T-helper 2 cell treated with Interferon-gamma antibody and Interleukin-4, amounts not matched to agents 5 μg/mL and 100 μg/mL, for 36 hours (primary cell): ENCODE results near the gene ASIC2.
A peak's percentile ranks its signal among the peaks of the same experiment; 100 is the strongest.

ENCODE experiments used
- DNase-seq: peaks from one replicate; pipeline ENCODE4 v3.0.0; 2021; ENCODE audit warnings: low spot score
- H3K27ac Mint-ChIP-seq: one replicate; pipeline ENCODE4 v1.8.0; 2021; ENCODE audit warnings: mild to moderate bottlenecking, mixed read lengths
- H3K27me3 Mint-ChIP-seq: one replicate; pipeline ENCODE4 v1.8.0; 2021; ENCODE audit warnings: low read depth, mixed read lengths
- H3K36me3 Mint-ChIP-seq: one replicate; pipeline ENCODE4 v1.8.0; 2021; ENCODE audit warnings: low read depth, mixed read lengths
- H3K4me1 Mint-ChIP-seq: one replicate; pipeline ENCODE4 v1.8.0; 2021; ENCODE audit warnings: low read depth, mixed read lengths
- H3K4me3 Mint-ChIP-seq: one replicate; pipeline ENCODE4 v1.8.0; 2022; ENCODE audit warnings: mild to moderate bottlenecking, moderate library complexity, mixed read lengths
- H3K9me3 Mint-ChIP-seq: one replicate; pipeline ENCODE4 v1.8.0; 2021; ENCODE audit warnings: mixed read lengths

ASIC2 gene

DNA sequence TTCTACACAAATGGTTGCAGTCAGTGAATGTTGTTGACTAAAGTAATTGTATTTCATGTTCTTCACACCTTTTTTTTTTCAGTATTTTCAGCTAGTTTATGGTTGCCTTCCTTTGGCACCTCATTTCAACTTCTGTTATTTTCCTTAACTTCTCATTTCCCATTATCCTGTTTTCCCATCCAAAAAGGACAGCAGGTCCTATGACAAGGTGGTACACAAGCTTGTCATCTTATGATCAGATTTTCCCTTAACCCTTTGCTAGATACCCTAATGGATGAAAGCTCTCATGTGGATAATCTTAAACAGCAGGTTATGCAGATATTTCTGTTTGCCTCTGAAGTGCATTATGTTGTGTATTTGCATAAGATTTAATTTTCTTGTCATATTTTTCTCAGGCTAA, 7.1 kb upstream of the ASIC2 start:
- Mint-ChIP-seq H3K4me3 (no peak overlapping the region), H3K36me3 (no peaks in the 10 kb centered on the region), H3K27me3 (peaks cover 16% of the 10 kb centered on the region), H3K27ac (no peak overlapping the region), H3K4me1 (peaks cover 12% of the 10 kb centered on the region), H3K9me3 (no peaks in the 10 kb centered on the region)
- no peak for DNase-seq

DNA sequence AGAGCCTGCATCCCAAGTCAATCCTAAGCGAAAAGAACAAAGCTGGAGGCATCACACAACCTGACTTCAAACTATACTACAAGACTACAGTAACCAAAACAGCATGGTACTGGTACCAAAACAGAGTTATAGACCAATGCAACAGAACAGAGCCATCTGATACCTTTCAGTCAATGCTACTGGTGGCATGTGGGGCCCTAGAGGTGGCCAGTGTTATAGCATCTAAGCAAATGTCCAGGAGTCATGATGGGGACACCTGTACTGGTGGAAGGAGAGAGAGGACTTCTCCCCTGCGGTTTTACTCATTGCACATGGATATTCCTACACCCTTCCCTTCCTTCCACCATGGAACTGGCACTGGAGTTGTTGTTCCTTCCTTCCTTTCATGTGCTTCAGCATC, 6.0 kb upstream of the ASIC2 start:
- H3K9me3 Mint-ChIP-seq, result no peaks in the 10 kb centered on the region
- H3K27ac Mint-ChIP-seq, result no peak overlapping the region
- no peaks in the 10 kb centered on the region for H3K36me3 Mint-ChIP-seq
- DNase-seq, result no peak
- H3K27me3 Mint-ChIP-seq, result peaks cover 22% of the 10 kb centered on the region
- peaks cover 12% of the 10 kb centered on the region for H3K4me1 Mint-ChIP-seq
- H3K4me3 Mint-ChIP-seq, result no peak overlapping the region

DNA sequence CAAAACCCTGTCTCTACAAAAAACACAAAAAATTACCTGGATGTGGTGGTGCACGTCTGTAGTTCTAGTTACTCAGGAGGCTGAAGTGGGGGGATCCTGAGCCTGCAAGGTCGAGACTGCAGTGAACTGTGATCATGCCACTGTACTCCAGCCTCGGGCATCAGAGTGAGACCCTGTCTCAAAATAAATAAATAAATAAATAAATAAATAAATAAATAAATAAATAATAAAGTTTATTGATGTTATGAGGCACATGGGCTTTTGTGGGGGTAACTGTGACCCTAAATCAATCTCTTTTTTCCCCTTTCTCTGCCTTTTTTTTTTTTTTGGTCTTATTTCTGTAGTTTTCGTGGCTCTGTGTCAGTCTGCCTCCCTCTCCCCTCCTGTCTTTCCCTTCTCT, 4.5 kb upstream of the ASIC2 start:
- peaks cover 27% of the 10 kb centered on the region for H3K27me3 Mint-ChIP-seq
- H3K36me3 Mint-ChIP-seq, result no peaks in the 10 kb centered on the region
- peaks cover 6% of the 10 kb centered on the region for H3K4me1 Mint-ChIP-seq
- H3K27ac Mint-ChIP-seq, result no peak overlapping the region
- no peak for DNase-seq
- H3K4me3 Mint-ChIP-seq, result no peak overlapping the region
- H3K9me3 Mint-ChIP-seq, result no peaks in the 10 kb centered on the region

DNA sequence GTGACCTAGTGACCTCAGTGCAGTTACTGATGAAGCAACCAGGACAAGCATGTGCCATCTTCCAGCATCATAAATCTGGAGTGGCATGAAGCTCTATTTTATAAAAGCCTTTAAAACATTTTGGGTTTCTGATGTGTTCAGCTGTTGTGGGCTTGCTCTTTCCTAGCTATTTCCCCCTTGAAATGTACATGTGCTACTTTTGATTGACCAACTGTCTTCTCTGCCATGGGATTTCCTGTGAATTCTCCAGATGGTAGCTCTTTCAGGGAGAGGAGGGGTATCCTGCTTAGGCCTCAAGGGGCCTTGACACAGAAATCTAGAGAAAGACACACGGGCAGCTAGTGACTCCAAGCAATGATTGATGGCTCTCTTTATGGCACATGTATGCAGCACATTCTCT, 1.9 kb upstream of the ASIC2 start:
- peaks cover 45% of the 10 kb centered on the region for H3K27me3 Mint-ChIP-seq
- H3K9me3 Mint-ChIP-seq, result no peaks in the 10 kb centered on the region
- DNase-seq, result no peak
- no peak overlapping the region for H3K4me3 Mint-ChIP-seq
- H3K27ac Mint-ChIP-seq, result no peak overlapping the region
- H3K36me3 Mint-ChIP-seq, result no peaks in the 10 kb centered on the region
- peaks cover 2% of the 10 kb centered on the region for H3K4me1 Mint-ChIP-seq

- peaks cover 2% of the 10 kb centered on the region for H3K4me1 Mint-ChIP-seq
- H3K9me3 Mint-ChIP-seq, result no peaks in the 10 kb centered on the region
- H3K27me3 Mint-ChIP-seq, result peaks cover 57% of the 10 kb centered on the region
- no peak for DNase-seq
- no peak overlapping the region for H3K27ac Mint-ChIP-seq
- no peak overlapping the region for H3K4me3 Mint-ChIP-seq
- H3K36me3 Mint-ChIP-seq, result no peaks in the 10 kb centered on the region
These were observed 704 bp downstream of the ASIC2 start for GRCh38 chr17:33292201-33292980.

- H3K27ac Mint-ChIP-seq, result no peak overlapping the region
- H3K27me3 Mint-ChIP-seq, result peaks cover 57% of the 10 kb centered on the region
- DNase-seq, result no peak
- H3K4me3 Mint-ChIP-seq, result peak overlapping the region; percentile 59
- H3K4me1 Mint-ChIP-seq, result peaks cover 2% of the 10 kb centered on the region
- no peaks in the 10 kb centered on the region for H3K36me3 Mint-ChIP-seq
- H3K9me3 Mint-ChIP-seq, result no peaks in the 10 kb centered on the region
These were observed 1.6 kb downstream of the ASIC2 start for GRCh38 chr17:33291248-33292200.

DNA sequence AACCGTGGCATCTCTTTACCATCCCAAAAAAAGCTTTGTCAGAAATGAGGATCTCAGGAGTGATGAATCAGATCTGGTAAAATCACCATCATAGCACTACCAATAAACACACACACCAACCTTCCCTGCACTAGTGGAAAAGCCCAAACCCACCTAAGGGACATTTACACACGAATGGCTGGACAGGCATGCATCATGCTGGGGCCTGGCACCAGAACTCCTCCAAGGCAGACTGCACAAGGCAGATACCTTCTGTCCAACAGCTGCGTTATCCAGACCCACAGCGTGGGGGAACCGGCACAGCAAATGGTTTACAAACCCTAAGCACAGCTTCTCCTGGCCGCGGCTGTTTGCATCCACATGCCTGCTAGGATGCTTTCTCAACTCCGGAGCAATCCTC, 2.8 kb downstream of the ASIC2 start:
- Mint-ChIP-seq H3K4me1 (peaks cover 2% of the 10 kb centered on the region), H3K4me3 (no peak overlapping the region), H3K27me3 (peaks cover 54% of the 10 kb centered on the region), H3K36me3 (no peaks in the 10 kb centered on the region), H3K27ac (no peak overlapping the region), H3K9me3 (no peaks in the 10 kb centered on the region)
- no peak for DNase-seq

DNA sequence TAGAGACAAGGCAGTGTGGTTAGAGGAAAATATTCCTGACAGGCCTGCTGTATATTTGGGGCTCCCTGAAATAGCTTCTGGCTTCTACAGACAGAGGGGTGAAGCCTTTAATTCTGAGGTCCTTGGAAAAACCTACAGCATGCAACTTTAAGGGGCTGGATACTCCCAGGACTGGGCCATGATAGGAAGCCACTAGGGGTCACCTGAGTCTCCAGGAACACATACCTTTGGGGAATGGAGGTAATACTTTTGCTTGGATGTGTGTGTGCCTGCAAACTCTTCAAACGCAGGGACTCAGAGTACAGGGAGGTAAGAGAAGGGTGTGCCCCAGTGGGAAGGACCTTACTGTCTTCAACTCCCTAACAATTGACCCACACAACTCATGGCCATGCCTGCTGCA, 4.1 kb downstream of the ASIC2 start:
- H3K36me3 Mint-ChIP-seq, result no peaks in the 10 kb centered on the region
- H3K9me3 Mint-ChIP-seq, result no peaks in the 10 kb centered on the region
- H3K27me3 Mint-ChIP-seq, result peaks cover 43% of the 10 kb centered on the region
- DNase-seq, result no peak
- H3K4me1 Mint-ChIP-seq, result peaks cover 2% of the 10 kb centered on the region
- H3K27ac Mint-ChIP-seq, result no peak overlapping the region
- no peak overlapping the region for H3K4me3 Mint-ChIP-seq

- Mint-ChIP-seq H3K27me3 (peaks cover 32% of the 10 kb centered on the region), H3K36me3 (no peaks in the 10 kb centered on the region), H3K4me1 (peaks cover 2% of the 10 kb centered on the region), H3K27ac (no peak overlapping the region), H3K9me3 (no peaks in the 10 kb centered on the region), H3K4me3 (no peak overlapping the region)
- no peak for DNase-seq
These were observed 5.9 kb downstream of the ASIC2 start for GRCh38 chr17:33287096-33287725.

GRCh38 chr17:33285413-33285812, 7.7 kb downstream of the ASIC2 start:
- no peak for DNase-seq
- H3K36me3 Mint-ChIP-seq, result no peaks in the 10 kb centered on the region
- H3K27ac Mint-ChIP-seq, result no peak overlapping the region
- H3K9me3 Mint-ChIP-seq, result no peaks in the 10 kb centered on the region
- H3K4me3 Mint-ChIP-seq, result no peak overlapping the region
- no peaks in the 10 kb centered on the region for H3K4me1 Mint-ChIP-seq
- H3K27me3 Mint-ChIP-seq, result peaks cover 24% of the 10 kb centered on the region

- Mint-ChIP-seq H3K36me3 (no peaks in the 10 kb centered on the region), H3K9me3 (no peaks in the 10 kb centered on the region), H3K4me3 (no peak overlapping the region), H3K27me3 (peaks cover 22% of the 10 kb centered on the region), H3K4me1 (no peaks in the 10 kb centered on the region), H3K27ac (no peak overlapping the region)
- DNase-seq, result no peak
These were observed 9.1 kb downstream of the ASIC2 start for GRCh38 chr17:33284022-33284421.

GRCh38 chr17:33280162-33280943, 12.7 kb downstream of the ASIC2 start:
- no peaks in the 10 kb centered on the region for H3K4me1 Mint-ChIP-seq
- H3K9me3 Mint-ChIP-seq, result no peaks in the 10 kb centered on the region
- DNase-seq, result no peak
- H3K4me3 Mint-ChIP-seq, result no peak overlapping the region
- H3K36me3 Mint-ChIP-seq, result no peaks in the 10 kb centered on the region
- H3K27me3 Mint-ChIP-seq, result peaks cover 12% of the 10 kb centered on the region
- H3K27ac Mint-ChIP-seq, result no peak overlapping the region

GRCh38 chr17:33277436-33278100, 15.5 kb downstream of the ASIC2 start:
- Mint-ChIP-seq H3K9me3 (no peaks in the 10 kb centered on the region), H3K4me3 (no peak overlapping the region), H3K36me3 (no peaks in the 10 kb centered on the region), H3K27ac (no peak overlapping the region), H3K27me3 (peaks cover 12% of the 10 kb centered on the region), H3K4me1 (no peaks in the 10 kb centered on the region)
- DNase-seq, result no peak
